RPMI8226 (cell line): ENCODE results near the gene NUDT15.
"Not testable (repeated sequence)": the region's sequence is repeated elsewhere in the genome, so short reads cannot be mapped to it uniquely, and the experiment has no call there.

Experiments
- DNase-seq: peaks from one replicate; pipeline ENCODE4 v3.0.0-alpha.2; 2015

NUDT15 gene

DNA sequence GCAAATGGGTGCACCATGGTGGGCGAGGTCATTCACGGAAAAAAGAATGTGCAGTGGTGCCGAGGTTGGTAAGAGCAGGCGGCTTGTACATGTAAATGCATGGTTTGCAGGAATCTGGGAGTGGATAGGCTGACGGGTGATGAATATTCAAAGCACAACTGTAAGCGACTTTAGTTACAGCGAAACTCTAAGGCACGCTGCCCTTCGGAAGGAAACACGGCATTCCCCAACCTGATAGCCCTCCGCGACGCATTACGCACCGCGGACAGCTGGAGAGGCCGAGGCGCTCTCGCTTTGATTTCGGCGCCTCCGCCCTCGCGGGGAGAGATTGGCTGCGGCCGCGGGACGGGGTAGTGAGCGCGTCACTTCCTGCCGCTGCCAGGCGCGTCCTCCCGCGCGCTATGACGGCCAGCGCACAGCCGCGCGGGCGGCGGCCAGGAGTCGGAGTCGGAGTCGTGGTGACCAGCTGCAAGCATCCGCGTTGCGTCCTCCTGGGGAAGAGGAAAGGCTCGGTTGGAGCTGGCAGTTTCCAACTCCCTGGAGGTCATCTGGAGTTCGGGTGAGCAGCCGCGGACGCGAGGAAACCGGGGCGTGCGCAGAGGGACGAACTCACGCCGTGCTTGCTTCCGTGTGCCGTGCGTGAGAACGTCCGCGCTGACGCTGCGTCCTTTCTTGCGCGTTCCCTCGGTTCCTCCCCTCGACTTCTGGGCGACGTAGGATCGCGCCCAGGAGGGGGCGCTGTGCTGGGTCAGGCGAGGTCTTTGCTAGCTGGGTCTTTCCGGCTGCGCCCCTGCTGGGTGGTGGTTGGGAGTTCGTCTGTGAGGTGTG, at the start of gene NUDT15:
NUDT15 (plus strand) TSS at position 381 of the 828 bp plus-strand sequence; CDS start at position 402, 21 bp downstream.
- peak; percentile 96 for DNase-seq

DNA sequence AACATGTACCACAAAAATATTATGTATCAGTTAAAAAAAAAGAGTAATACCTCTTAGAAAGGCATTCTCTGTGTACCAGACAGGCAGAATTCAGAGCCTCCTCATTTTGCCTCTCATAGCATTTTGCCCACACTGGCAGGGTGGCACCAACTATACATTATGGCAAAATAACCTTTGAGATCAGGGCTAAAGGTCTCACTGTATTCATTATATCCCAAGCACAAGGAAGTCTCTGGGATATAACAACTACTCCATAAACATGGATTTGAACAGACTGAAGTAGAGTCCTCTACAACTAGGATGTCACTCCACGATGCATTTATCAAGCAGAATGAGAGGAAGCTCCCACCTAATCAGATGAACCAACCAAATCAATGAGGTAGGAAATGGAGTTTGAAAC, 47.1 kb upstream of the NUDT15 start:
- no peak for DNase-seq

DNA sequence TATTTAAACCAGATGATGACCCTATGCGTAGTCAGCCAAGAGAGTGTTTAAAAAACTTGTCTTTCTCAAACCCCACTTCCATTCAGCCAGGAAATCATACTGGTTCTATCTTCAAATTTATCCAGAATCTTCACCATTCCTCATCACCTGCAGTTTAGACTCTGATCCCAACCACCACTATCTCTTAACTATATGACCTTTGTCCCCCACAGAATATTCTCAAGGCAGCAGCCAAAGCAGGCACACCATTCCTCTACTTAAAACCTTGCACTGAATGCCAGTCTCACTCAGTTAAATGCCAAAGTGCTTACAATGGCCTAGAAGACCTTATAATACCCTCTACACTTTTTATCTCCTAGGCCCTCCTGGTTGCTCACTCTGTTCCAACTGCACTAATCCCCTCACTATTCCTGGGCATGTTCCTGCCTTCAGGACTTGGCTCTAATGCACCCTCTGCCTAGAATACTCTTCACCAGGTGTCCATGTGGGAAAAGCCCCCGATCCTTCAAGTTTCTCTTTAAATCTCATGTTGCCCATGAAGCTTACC, 46.5 kb upstream of the NUDT15 start:
- no peak for DNase-seq

DNA sequence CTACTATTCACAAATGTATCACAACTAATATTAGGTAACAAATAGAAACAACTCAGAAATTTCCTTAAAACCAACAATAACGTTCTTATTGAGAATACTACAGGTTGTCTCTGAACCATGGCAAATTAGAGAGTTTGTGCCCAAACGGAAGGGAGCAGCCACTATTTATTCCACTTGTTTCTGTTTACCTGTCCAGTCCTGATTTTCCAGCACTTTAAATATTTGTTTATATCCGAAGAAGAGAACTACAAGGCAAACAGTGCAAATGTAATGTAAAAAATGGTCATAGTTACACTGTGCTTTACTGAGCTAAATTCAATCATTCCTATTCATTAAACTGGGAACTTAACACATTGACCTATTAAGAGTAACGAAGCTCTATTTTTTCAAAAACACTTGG, 45.7 kb upstream of the NUDT15 start:
- DNase-seq, result no peak

DNA sequence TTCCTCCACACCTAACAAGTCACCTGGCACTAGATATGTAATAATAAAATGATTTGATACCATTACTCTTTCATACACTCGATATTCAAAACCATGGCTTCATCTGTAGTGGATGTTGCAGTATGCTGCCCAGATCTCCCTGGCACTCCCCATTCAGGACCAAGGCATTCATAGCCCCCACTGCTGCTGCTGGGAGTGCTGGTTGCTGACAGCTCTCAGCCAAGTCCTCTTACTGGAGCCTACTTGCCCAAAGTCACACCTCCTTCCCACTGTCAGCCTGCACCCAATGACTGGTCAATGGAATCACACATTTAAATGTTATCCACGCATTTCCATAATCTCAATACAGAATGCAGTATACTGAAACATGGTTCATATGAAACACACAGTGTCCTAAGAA, 40.1 kb upstream of the NUDT15 start:
- DNase-seq, result no peak

DNA sequence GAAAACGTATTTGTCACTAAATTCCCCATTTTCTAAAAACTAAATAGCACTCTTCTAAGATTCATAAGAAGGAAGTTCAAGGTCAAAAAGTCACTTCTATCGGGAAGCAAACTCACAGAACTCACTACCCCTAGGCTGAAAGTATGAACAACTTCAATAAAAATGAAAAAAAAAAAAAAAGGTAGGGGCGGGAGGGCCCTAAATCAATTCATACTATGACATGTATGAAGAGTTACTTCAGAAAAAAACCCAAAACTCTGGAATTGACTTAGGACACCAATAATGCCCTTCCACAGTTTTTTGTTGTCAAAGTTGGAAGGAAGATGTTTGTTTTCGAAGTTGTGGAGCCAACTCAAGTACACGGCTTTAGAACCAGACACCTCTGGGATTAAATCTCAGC, 37.6 kb upstream of the NUDT15 start:
- no peak for DNase-seq

DNA sequence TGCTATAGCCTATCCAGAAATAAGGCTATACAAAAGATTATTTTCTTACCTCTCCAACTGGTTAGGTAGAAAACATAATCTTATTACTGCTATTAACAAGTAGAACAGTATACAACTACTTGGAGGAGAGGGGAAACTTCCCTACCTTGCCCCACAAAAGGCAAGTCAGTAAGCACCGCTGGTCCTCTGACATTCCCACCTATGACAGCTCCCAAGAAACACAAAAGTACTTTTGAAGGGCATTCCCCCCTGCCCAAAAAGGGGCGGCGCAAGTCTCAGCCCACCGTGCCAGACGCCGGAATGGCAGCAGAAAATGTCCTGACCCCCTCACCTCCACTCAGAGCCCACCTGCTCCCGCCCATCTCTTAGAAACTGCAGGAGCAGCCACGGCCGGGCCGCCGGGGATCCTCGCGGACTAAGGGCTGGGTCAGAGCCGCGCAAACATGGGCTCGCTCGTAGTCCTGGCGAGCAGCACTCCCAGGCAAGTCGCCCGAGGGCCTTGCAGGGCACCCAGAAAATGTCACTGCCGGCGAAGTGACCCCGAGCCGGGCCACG, 36.9 kb upstream of the NUDT15 start:
- peak; percentile 33 for DNase-seq

DNA sequence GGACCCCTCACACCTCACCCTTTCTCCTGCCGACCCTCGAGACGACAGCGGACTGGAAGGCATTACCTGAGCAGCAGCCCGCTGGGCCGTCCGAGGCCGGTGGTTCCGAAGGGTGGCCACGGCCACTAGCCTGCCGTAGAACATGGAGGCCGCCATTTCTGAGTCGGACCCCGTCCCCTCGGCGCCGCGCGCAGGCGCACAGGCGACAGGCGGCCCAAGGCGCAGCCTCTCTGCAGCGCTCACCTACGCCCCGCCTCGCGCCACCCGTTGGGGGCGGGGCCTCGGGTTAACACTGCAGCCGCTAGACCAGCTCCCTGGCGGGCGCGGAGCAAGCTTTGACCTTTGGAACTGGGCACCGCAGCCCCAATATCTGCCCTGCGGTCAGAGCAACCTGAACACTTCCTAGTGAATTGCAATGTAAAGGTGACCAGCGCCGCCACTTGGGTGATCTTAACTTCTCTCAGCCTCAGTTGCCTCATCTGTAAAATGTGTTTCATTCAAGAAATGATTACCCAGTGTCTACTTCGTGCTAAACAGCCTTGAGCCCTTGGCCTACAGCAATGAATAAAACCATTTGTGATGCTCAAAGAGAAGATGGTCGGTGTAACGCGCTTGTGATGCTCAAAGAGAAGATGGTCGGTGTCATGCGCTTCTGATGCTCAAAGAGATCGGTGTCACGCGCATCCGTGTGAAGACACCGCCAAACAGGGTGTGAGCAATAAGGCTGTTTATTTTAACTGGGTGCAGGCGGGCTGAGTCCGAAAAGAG, 36.2 kb upstream of the NUDT15 start, which contains the start of gene SUCLA2:
SUCLA2 (minus strand) TSS at position 160 of the 768 bp plus-strand sequence; CDS start at position 156, 4 bp downstream.
- DNase-seq, result peak; percentile 94

DNA sequence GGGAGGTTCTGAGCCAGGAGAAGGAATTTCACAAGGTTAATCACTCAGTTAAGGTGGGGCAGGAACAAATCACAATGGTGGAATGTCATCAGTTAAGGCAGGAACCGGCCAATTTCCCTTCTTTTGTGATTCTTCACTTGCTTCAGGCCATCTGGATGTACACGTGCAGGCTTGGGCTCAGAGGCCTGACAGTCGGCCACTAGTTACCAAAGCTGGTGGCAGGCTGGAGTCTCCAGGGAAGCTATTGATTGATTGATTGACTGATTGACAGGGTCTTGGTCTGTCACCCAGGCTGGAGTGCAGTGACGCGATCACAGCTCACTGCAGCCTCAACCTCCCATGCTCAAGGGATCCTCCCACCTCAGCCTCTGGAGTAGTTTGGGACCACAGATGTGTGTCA, 35.5 kb upstream of the NUDT15 start:
- not testable (repeated sequence) for DNase-seq

DNA sequence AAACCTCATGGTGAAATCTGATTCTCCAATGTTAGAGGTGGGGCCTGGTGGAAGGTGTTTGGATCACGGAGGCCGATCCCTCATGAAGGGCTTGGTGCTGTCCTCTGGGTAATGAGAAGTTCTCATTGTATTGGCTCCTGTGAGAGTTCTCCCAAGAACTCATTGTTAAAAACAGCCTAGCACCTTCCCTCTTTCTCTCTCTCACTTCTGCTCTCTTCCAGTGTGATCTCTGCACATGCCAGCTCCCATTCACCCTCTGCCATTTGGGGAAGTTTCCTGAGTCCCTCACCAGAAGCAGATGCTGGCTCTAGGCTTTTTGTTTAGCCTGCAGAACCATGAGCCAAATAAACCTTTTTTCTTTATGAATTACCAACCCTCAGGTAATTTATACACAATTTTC, 33.3 kb upstream of the NUDT15 start:
- no peak for DNase-seq

DNA sequence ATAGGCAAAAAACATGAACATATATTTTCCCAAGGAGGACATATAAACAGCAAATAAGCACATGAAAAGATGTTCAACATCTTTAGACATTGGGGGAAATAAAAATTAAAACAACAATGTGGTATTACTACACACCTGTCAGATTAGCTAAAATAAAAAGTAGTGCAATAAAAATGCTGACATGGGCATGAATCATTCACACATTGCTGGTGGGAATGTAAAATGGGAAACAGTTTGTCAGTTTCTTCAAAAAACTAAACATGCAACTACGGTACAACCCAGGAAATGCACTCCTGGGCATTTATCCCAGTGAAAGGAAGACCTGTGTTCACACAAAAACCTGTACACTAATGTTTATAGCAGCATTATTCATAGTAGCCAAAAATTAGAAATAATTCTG, 31.1 kb upstream of the NUDT15 start:
- no peak for DNase-seq

DNA sequence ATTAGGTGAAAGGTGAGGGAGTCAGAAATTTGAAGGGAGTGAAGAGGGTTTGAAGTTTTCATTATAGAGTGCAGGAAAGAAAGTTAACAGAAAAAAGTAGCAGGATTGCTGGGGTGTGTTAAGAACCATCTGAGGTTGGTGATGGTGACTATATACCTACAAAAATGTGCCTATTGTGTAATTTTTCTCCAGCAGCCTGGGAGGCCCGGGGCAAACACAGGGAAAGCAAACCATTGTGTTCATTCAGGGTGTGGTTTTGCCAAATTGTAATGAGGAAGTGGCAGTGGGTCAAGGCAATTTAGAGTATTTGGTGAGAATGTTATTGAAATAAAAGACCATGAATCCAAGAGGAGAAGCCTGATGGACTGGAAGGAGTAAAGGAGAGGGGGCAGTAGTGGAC, 28.2 kb upstream of the NUDT15 start:
- DNase-seq, result peak; percentile 44

DNA sequence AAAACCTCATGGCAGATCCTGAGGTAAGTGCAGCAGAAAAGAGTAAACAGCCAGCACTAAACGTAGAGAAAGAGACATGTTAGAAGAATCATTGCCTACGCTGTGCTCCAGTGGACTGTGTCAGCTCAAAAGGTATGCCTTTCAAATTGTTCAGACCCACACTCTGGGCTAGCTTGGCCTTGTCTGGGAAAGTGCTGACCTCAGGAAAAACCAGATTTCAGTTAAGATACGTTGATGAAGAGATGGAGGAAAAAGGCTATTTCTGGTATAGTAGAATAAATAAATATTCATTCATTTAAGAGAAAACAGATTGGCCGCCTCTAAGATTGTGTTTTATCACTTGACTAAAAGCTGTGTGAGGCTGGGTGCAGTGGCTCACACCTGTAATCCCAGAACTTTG, 26.8 kb upstream of the NUDT15 start:
- DNase-seq, result no peak

DNA sequence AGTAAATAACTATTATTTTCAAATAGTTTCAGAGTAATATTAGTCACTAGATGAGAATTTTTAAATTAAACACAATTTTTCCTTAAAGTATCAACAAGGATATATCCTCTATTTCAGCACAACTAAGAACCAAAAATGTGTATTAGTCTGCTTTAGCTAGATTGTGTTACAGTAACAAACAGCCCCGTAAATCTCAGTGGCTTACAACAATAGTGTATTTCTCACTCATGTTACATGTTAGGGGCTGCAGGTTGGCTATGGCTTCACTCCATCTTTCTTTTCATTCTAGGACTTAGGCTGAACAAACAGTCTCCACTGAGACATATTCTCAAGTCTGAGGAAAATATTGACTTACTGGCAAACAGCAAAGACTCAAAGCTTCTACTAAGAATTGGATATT, 24.9 kb upstream of the NUDT15 start:
- no peak for DNase-seq

DNA sequence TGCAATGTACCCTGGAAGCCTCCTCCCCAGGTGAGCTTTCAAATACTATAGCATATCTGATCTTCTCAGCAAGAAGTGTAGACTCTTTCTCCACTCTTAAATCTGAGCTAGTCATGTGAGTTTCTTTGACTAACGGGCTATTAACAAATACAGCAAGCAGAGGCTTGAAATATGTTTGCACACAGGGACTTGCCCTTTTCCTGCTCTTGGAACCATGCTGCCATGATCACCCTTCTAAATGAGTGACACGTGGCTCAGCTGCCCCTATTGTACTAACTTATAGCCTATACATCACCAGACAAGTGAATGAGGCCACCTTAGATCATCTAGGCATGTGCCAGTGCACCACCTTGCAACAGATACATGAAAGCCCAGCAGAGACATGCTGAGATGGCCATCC, 23.2 kb upstream of the NUDT15 start:
- no peak for DNase-seq

DNA sequence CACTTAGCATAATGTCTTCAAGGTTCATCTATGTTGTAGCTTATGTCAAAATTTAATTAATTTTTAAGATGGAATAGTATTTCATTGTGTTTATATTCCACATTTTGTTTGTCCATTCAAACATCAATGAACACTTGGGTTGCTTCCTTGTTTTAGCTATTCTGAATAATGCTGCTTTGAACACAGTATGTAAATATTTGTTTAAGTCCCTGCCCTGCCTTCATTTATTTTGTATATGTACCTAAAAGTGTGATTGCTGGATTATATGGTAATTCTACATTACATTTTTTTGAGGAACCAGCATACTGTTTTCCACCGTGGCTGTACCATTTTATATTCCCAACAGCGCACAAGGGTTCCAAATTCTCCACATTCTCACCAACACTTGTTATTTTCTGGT, 18.9 kb upstream of the NUDT15 start:
- no peak for DNase-seq

DNA sequence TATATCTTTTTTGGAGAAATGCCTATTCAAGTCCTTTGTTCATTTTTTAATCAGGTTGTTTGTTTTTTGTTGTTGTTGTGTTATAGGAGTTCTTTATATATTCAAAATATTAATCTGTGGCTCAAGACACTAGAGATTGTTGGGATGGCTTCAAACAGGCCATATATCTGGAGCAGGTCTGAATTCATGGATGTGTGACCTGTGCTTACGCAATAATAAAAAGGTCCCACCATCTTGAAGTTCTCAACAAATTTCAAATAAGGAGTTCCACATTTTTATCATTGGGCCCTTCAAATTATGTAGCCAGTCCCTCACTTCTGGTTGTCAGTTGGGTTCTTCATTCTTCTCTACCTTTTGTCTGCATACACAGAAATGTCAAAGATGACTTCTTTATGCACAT, 17.7 kb upstream of the NUDT15 start:
- DNase-seq, result no peak

DNA sequence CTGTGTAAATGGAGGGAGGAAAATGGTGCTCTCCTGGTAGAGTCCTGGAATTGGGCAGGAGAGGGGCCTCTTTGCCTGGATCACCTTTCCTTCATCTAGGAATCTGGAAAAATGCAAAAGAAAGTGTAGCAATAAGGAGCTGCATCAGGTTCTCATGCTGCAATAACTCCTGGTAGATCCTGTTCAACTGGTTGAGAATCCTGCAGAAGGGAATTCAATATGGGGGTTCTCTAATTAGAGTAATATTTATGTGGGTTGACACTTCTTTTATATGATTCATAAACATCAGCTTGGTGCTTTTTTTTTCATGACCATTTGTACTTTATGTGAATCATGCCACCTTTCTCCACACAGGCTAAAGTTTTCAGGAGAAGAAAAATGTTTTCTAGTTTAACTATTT, 9.5 kb upstream of the NUDT15 start:
- no peak for DNase-seq

DNA sequence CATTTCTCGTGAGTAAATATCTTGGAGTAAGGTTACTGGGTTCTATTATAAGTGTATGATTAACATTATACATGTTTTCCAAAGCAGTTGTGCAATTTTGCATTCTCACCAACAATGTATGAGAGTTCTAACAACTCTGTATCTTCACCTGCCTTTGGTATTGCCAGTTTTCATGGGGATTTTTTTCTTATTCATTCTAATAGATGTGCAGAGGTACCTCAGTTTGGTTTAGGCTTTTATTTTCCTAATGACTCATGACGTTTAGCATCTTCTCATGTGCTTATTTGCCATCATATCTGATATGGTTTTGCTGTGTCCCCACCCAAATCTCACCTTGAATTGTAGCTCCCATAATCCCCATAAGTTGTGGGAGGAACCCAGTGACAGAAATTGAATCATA, 7.7 kb upstream of the NUDT15 start:
- DNase-seq, result no peak

DNA sequence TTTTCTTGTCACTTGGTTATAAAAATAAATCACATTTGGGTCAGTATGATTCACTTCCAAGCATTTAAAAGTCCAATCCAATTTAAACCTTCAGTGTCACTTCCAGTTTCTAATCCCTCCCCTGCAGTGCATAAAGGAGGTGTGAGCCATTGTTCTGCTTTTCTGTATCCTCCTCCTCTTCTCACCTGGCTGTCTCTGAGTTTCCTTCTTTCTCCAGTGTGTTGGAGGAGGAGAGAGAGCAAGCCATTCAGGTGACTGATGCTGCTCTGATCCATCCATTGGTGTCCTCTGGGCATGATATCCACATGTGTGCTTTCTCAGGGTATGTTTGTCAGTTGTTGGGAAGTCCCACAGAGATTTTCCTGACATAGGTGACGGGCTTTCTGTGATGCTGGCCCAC, 1.2 kb downstream of the NUDT15 start:
- peak; percentile 28 for DNase-seq

DNA sequence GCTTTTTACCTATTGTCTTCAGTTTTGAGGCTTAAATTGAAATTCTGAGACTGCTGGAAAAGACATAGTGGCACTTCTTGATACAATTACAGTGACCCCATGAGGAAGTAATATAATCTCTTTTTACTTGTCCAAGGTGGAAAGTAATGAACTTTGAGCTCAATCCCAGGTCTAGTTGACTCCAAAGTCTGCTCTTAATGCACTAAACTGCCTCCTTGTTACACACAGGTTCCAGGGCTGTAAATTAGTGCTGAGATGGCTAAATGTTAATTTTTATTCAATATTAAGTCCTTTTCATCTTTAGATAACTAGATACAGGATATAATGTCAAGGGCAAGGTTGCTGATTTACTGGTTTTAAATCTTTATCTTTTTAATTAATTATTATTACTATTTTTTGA, 2.5 kb downstream of the NUDT15 start:
- no peak for DNase-seq

DNA sequence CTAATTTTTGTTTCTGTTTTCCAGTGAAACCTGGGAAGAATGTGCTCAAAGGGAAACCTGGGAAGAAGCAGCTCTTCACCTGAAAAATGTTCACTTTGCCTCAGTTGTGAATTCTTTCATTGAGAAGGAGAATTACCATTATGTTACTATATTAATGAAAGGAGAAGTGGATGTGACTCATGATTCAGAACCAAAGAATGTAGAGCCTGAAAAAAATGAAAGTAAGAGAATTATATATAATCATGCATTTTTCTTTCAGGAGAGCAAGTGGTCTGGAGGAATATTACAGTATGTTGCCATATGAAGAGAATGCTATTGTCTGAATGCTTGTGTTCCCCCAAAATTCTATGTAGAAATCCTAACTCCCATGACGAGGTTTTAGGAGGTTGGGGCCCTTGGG, 3.4 kb downstream of the NUDT15 start:
- DNase-seq, result no peak

DNA sequence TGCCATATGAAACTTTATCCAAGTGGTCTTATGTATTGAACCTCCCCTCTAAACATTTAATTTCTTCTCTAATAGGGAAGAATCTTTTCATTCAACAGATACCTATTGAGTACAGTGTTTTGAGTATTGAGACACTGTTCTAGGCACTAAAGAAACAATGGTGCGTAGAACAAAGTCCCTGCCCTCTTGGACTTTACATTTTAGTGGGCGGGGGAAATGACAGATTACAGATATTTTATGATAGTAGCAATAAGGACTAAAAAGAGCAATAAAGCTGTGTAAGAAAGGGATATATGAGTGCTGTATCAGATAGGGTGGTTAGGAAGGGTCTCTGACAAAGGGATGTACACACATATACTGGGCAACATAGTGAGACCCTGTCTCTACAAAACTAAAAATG, 5.4 kb downstream of the NUDT15 start:
- DNase-seq, result no peak
